GM12892 (cell line): ENCODE results near the gene DKK3.

Experiments
- POLR2A ChIP-seq: IDR thresholded peaks from 2 replicates; pipeline ENCODE4 v1.6.1; 2011; ENCODE audit warnings: low read depth, low read length, control low read depth
- POLR2AphosphoS5 ChIP-seq: IDR thresholded peaks from 2 replicates; pipeline ENCODE4 v1.6.1; 2011; ENCODE audit warnings: low read depth, low read length, control low read depth
- TAF1 ChIP-seq: IDR thresholded peaks from 2 replicates; pipeline ENCODE4 v1.6.1; 2011; ENCODE audit warnings: low read depth, mild to moderate bottlenecking, control low read depth, low read length, borderline replicate concordance

DNA sequence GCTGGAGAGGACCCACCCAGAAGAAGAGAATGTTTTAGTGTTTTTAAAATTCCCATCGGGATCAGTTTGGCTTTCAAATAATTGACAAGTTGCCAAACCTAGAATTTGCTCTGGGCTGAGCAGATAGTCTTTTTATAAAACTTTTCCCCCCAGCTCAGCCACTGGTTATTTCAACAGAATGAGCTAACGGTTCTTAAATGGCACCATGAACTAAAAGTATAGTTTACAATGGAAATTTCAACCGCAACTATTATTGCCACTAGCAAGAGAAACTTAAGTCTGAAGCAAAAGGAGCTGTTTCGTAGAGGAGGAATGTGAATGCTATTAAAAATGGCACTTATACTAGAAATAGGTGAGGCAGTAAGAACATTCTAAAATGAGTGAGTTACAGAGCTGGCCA, 3.4 kb downstream of the DKK3 start:
- TF ChIP-seq TAF1 (no peak), POLR2AphosphoS5 (no peak), POLR2A (no peak)
